K562 (cell line): ENCODE results near the gene MBNL2. TPM values are rescaled to one million over a fixed set of nuclear protein-coding genes. Genes with fewer than 3 reads are reported as not detected.

Source experiments
- ATF1 ChIP-seq, 2 experiments: fragments of 450-650 bp in 1 of 2; IDR thresholded peaks; 2 replicates each; pipeline ENCODE4 v1.6.1; 2016; ENCODE audit warnings: missing compliant biosample characterization in 1 of 2, missing genetic modification characterization in 1 of 2
- ATF2 ChIP-seq: sonication (generic); formaldehyde crosslinking; IDR thresholded peaks from 2 replicates; pipeline ENCODE4 v1.8.1; 2022; ENCODE audit warnings: missing genetic modification reagents
- BACH1 ChIP-seq: fragments of 200-800 bp; sonication (Bioruptor generic); IDR thresholded peaks from 2 replicates; pipeline ENCODE4 v1.6.1; 2016; ENCODE audit warnings: missing genetic modification characterization, missing compliant biosample characterization
- BCLAF1 ChIP-seq, 2 experiments: fragments of 450-650 bp in 1 of 2; IDR thresholded peaks; 2 replicates each; pipeline ENCODE4 v1.6.1; 2011 to 2017; ENCODE audit warnings: low read depth in 2 of 2, antibody characterized with exemption in 1 of 2, borderline replicate concordance in 1 of 2, low read length in 1 of 2, mild to moderate bottlenecking in 1 of 2, mixed read lengths in 1 of 2; ENCODE audit not compliant: control insufficient read depth in 1 of 2
- FOXA1 ChIP-seq: fragments of 450-650 bp; IDR thresholded peaks from 2 replicates; pipeline ENCODE4 v1.6.1; 2016; ENCODE audit warnings: mild to moderate bottlenecking, borderline replicate concordance
- FOXO4 ChIP-seq: fragments of 450-650 bp; formaldehyde crosslinking; IDR thresholded peaks from 2 replicates; pipeline ENCODE4 v1.4.0; 2020; ENCODE audit warnings: mild to moderate bottlenecking, moderate library complexity
- HMG20B ChIP-seq: fragments of 250-450 bp; sonication (Bioruptor Pico); IDR thresholded peaks from 2 replicates; pipeline ENCODE4 v1.5.0; 2021; ENCODE audit warnings: mild to moderate bottlenecking
- MAFG ChIP-seq: fragments of 450-650 bp; conservative IDR thresholded peaks from 2 replicates; pipeline ENCODE4 v1.6.1; 2016; ENCODE audit warnings: missing genetic modification characterization, missing compliant biosample characterization
- MLX ChIP-seq, 2 experiments: fragments of 450-650 bp in 1 of 2; sonication (generic) in 1 of 2; formaldehyde crosslinking; conservative IDR thresholded peaks; 2 replicates each; pipeline versions ENCODE4 v1.4.0 to v1.8.1; 2020 to 2022; ENCODE audit warnings: mild to moderate bottlenecking in 1 of 2, missing genetic modification reagents in 1 of 2
- MTA3 ChIP-seq: fragments of 450-650 bp; formaldehyde crosslinking; IDR thresholded peaks from 2 replicates; pipeline ENCODE4 v1.6.1; 2017; ENCODE audit warnings: mild to moderate bottlenecking, borderline replicate concordance
- MYC ChIP-seq, 2 experiments: fragments of 250-450 bp in 1 of 2; sonication (Bioruptor Pico) in 1 of 2; IDR thresholded peaks; 2 replicates each; pipeline versions ENCODE4 v1.5.1 to v1.6.1; 2012 to 2021; ENCODE audit warnings: low read depth in 2 of 2, borderline replicate concordance in 1 of 2, improper control_type of control experiment in 1 of 2, low read length in 1 of 2, mild to moderate bottlenecking in 1 of 2, moderate library complexity in 1 of 2
- ZBTB26 ChIP-seq: fragments of 450-650 bp; formaldehyde crosslinking; IDR thresholded peaks from 2 replicates; pipeline ENCODE4 v1.4.0; 2022; ENCODE audit warnings: missing genetic modification characterization
- ZKSCAN8 ChIP-seq: fragments of 200-800 bp; sonication (Bioruptor generic); IDR thresholded peaks from 2 replicates; pipeline ENCODE4 v1.6.1; 2016; ENCODE audit warnings: missing genetic modification characterization, missing compliant biosample characterization
- ZNF133 ChIP-seq: fragments of 250-450 bp; sonication (Bioruptor Pico); IDR thresholded peaks from 2 replicates; pipeline ENCODE4 v1.4.0; 2020; ENCODE audit warnings: mild to moderate bottlenecking
- ZNF398 ChIP-seq: fragments of 250-450 bp; sonication (Bioruptor Pico); IDR thresholded peaks from 2 replicates; pipeline ENCODE4 v1.8.0; 2021; ENCODE audit warnings: moderate library complexity, mild to moderate bottlenecking, inconsistent platforms
- polyA plus RNA-seq, 8 experiments: library from polyadenylated mRNA; depleted of rRNA in 4 of 8; stranded (reverse) in 5 of 8; unstranded in 3 of 8; fragments of >200 nt; fragmentation: Nextera tagmentation in 2 of 8; fragmentation: Illumina TruSeq in 1 of 8; extraction: Ambion mirVana in 2 of 8; extraction: Trizol in 1 of 8; gene quantifications; 2 replicates each; pipeline versions ENCODE4 v1.2.1 to v1.2.3, GENCODE V29; 2011 to 2014; ENCODE audit warnings: inconsistent platforms in 1 of 8, missing spikeins in 1 of 8
- total RNA-seq, 7 experiments: library from RNA; depleted of rRNA in 6 of 7; stranded (reverse); fragments of >200 nt in 6 of 7; fragmentation: Illumina TruSeq in 2 of 7; extraction: Trizol in 2 of 7; gene quantifications; 2 replicates each; pipeline versions ENCODE4 v1.2.1 to v1.2.3, GENCODE V29; 2011 to 2021; ENCODE audit warnings: low replicate concordance in 1 of 7

MBNL2 gene
- total and polyA plus RNA-seq, 9 of the 15 experiments (the other 6 are each of a cell fraction or from before 2014, with no cell fraction given), result 7.0 to 24.8 (median 13.8) TPM

- TF ChIP-seq ZNF398 (CRISPR knock-in tag), result no peak
- no peak for TF ChIP-seq ZBTB26 (CRISPR knock-in tag)
- no peak for TF ChIP-seq MTA3
- TF ChIP-seq MLX (CRISPR knock-in tag; conservative IDR thresholded peaks at IDR 0.05), result no peak
- TF ChIP-seq HMG20B (CRISPR knock-in tag), result no peak
- TF ChIP-seq MYC (IDR thresholded peaks at IDR 0.05; ENCODE audit: low read depth, low read length), result no peak; the same call in 1 of the 2 replicates
- no peak for TF ChIP-seq MYC (CRISPR knock-in tag; IDR thresholded peaks at IDR 0.05; ENCODE audit: borderline replicate concordance, low read depth)
- peak; percentile 80 for TF ChIP-seq MAFG
- no peak for TF ChIP-seq ZKSCAN8 (CRISPR knock-in tag)
- TF ChIP-seq ATF1 (CRISPR knock-in tag; IDR thresholded peaks at IDR 0.05), result no peak
- TF ChIP-seq ATF1 (tag; IDR thresholded peaks at IDR 0.05), result no peak
- TF ChIP-seq FOXO4 (CRISPR knock-in tag), result no peak
- TF ChIP-seq ZNF133 (CRISPR knock-in tag), result no peak
- no peak for TF ChIP-seq BCLAF1 (IDR thresholded peaks at IDR 0.05; ENCODE audit: borderline replicate concordance in 1 of 2, control insufficient read depth in 1 of 2, low read depth in 2 of 2, low read length in 1 of 2)
- no peak for TF ChIP-seq ATF2
- TF ChIP-seq FOXA1, result no peak
- no peak for TF ChIP-seq BACH1 (tag)
Measured at GRCh38 chr13:97226788-97227627, 4.9 kb downstream of the MBNL2 start (continued).
